ENCODE data around the gene HSD11B1L.
A peak's percentile ranks its signal among the peaks of the same experiment; 100 is the strongest.

Gene HSD11B1L

GRCh38 chr19:5686647-5687359, 6.0 kb downstream of the HSD11B1L start (continued):
- TF ChIP-seq ZNF76 (tag by site-specific recombination; IDR thresholded peaks at IDR 0.05; ENCODE audit: borderline replicate concordance, low read depth), result peak; percentile 51; the same call in 1 of the 2 replicates

GRCh38 chr19:5687360-5688198, 6.8 kb downstream of the HSD11B1L start:
- H3K36me3 ChIP-seq (ENCODE audit: control insufficient read depth in 2 of 2, insufficient read depth in 1 of 2, low read length in 2 of 2), result peaks cover 0 to 24% of the 10 kb centered on the region in 2 experiments; a peak in 2 of 3 replicates
- H3K27ac ChIP-seq (ENCODE audit: extremely low read depth, low read depth, low read length), result no peak overlapping the region
- no peaks in the 10 kb centered on the region for H3K9me3 ChIP-seq (ENCODE audit: control insufficient read depth, insufficient read depth, low read depth, low read length)
- CTCF ChIA-PET, result interaction anchor here (0.6 to 2.2 kb wide), 19 partner anchors 9 to 1952 kb away, joined by 3 to 12 read pairs (median 3); partner anchors contain the start of genes CATSPERD, SAFB and SAFB2
- H3K4me3 ChIP-seq (ENCODE audit: low read depth, low read length), result no peak overlapping the region
- H3K4me1 ChIP-seq (ENCODE audit: control insufficient read depth, insufficient read depth, low read length), result no peaks in the 10 kb centered on the region; the same call in 1 of the 2 replicates
- POLR2A ChIA-PET, result interaction anchor here (0.5 to 1.9 kb wide), 10 partner anchors 9 to 639 kb away, joined by 3 to 16 read pairs (median 5); partner anchors contain the start of genes CATSPERD, LONP1, RANBP3 and SAFB
- TF ChIP-seq ZNF169 (tag by site-specific recombination; IDR thresholded peaks at IDR 0.05) (no peak), HIC1 (tag by site-specific recombination; IDR thresholded peaks at IDR 0.05) (0 out of 2 replicates have a peak, but pooled peaks have one; percentile 53), ZNF292 (tag by site-specific recombination; IDR thresholded peaks at IDR 0.05; ENCODE audit: borderline replicate concordance, low read depth) (no peak), REST (tag by site-specific recombination; IDR thresholded peaks at IDR 0.05) (peak; percentile 40; the same call in 1 of the 2 replicates), ZNF132 (tag by site-specific recombination; IDR thresholded peaks at IDR 0.05; ENCODE audit: borderline replicate concordance) (no peak), ZNF202 (tag by site-specific recombination; IDR thresholded peaks at IDR 0.05; ENCODE audit: borderline replicate concordance) (no peak), ZNF341 (tag by site-specific recombination; IDR thresholded peaks at IDR 0.05; ENCODE audit: low read depth) (no peak), KLF1 (tag by site-specific recombination; IDR thresholded peaks at IDR 0.05) (no peak), ZNF623 (tag by site-specific recombination; IDR thresholded peaks at IDR 0.05) (no peak), ZNF501 (tag by site-specific recombination; IDR thresholded peaks at IDR 0.05) (no peak), ZNF138 (tag by site-specific recombination; IDR thresholded peaks at IDR 0.05; ENCODE audit: borderline replicate concordance) (no peak), TRIM28 (IDR thresholded peaks at IDR 0.05; ENCODE audit: borderline replicate concordance, low read length) (no peak), ZFP37 (tag by site-specific recombination; IDR thresholded peaks at IDR 0.05) (no peak), ZBTB26 (tag by site-specific recombination; optimal IDR thresholded peaks at IDR 0.05) (peak; percentile 34), ZNF571 (tag by site-specific recombination; IDR thresholded peaks at IDR 0.05) (no peak), ZNF639 (tag by site-specific recombination; IDR thresholded peaks at IDR 0.05) (no peak), ZNF785 (tag by site-specific recombination; IDR thresholded peaks at IDR 0.05) (0 out of 2 replicates have a peak, but pooled peaks have one; percentile 12), ZNF324 (tag by site-specific recombination; IDR thresholded peaks at IDR 0.05) (no peak), ZSCAN5A (tag by site-specific recombination; IDR thresholded peaks at IDR 0.05) (no peak), ZBTB48 (tag by site-specific recombination; IDR thresholded peaks at IDR 0.05) (no peak), MYNN (tag by site-specific recombination; IDR thresholded peaks at IDR 0.05; ENCODE audit: borderline replicate concordance) (no peak), ZNF830 (tag by site-specific recombination; IDR thresholded peaks at IDR 0.05; ENCODE audit: low read depth) (no peak), ZNF660 (tag by site-specific recombination; IDR thresholded peaks at IDR 0.05) (no peak)
